PC-3 (cell line): ENCODE data around the gene CCDC192.

Experiments used
- EZH2phosphoT487 ChIP-seq: fragments of 300-600 bp; sonication (generic); IDR thresholded peaks from 2 replicates; pipeline ENCODE4 v1.6.1; 2018; ENCODE audit warnings: mild to moderate bottlenecking, antibody characterized with exemption, low read length, borderline replicate concordance
- TF ChIP-seq, protein P1 (sequence below): fragments of 300-600 bp; sonication (generic); conservative IDR thresholded peaks from 2 replicates; pipeline ENCODE4 v1.5.1; 2017; ENCODE audit warnings: antibody characterized with exemption, low read depth, mild to moderate bottlenecking, low read length

DNA sequence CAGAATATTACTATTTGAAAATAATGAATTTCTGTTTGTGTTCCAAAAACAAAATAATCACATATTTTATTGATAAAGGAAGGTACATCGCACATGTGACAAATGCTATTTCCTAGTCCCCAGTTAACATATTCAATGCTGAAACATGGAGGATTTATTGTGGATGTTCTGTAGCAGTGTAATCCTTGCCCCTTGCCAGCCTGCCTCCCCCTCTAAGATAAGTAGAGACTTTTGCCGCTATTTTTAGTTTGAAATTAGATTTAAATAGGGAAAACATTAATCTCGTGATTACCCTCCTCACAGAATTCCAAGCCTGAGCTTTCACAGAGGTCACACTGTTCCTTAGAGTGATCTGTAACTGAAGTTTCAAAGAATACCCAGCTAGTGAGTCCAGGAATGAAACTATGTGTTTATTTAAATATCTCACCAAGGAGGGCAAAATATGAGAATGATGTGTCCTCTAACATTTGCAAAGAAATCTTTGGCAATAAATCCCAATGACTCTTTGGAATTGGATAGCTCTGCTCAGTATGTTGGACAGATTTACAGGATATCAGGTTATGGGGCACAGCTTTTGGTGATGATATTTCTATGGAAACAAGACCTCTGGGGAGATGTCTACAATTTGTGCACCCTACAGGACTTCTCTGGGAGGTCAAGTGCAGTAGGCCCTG is 37.0 kb upstream of the CCDC192 start:
- TF ChIP-seq, protein P1, sequence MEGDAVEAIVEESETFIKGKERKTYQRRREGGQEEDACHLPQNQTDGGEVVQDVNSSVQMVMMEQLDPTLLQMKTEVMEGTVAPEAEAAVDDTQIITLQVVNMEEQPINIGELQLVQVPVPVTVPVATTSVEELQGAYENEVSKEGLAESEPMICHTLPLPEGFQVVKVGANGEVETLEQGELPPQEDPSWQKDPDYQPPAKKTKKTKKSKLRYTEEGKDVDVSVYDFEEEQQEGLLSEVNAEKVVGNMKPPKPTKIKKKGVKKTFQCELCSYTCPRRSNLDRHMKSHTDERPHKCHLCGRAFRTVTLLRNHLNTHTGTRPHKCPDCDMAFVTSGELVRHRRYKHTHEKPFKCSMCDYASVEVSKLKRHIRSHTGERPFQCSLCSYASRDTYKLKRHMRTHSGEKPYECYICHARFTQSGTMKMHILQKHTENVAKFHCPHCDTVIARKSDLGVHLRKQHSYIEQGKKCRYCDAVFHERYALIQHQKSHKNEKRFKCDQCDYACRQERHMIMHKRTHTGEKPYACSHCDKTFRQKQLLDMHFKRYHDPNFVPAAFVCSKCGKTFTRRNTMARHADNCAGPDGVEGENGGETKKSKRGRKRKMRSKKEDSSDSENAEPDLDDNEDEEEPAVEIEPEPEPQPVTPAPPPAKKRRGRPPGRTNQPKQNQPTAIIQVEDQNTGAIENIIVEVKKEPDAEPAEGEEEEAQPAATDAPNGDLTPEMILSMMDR, result no peak
- TF ChIP-seq EZH2phosphoT487, result no peak
